ENCODE measurements around the gene CPB2.

- TF ChIP-seq CTCF (IDR thresholded peaks at IDR 0.05) (no peak), POLR2A (IDR thresholded peaks at IDR 0.05) (no peak)
These were observed 47.4 kb downstream of the CPB2 start for GRCh38 chr13:46057256-46058015.
